A673 (cell line): ENCODE measurements around the gene IL34. TPM values are rescaled to one million over a fixed set of nuclear protein-coding genes. Genes with fewer than 3 reads are reported as not detected.
A peak's percentile ranks its signal among the peaks of the same experiment; 100 is the strongest.

ENCODE experiments used
- BruUV-seq: library from RNA; stranded (reverse); fragments of 400-500 nt; replicated peaks from 2 replicates; lab custom pipeline; 2021; lab: Mats Ljungman, UMichigan
- CTCF ChIA-PET: fragments of 300-600 bp; sonication (Branson Sonifier 250); formaldehyde crosslinking; loops from one replicate; lab custom pipeline; 2022; ENCODE audit warnings: antibody characterized with exemption; lab: Charles Lee
- POLR2A ChIA-PET: fragments of 300-600 bp; sonication (Branson Sonifier 250); formaldehyde crosslinking; loops from one replicate; lab custom pipeline; 2022; ENCODE audit warnings: antibody characterized with exemption; ENCODE audit not compliant: low non-redundant PET; lab: Charles Lee
- DNase-seq: peaks from one replicate; pipeline ENCODE4 v3.0.0-alpha.2; 2015; ENCODE audit warnings: low spot score
- H3K27ac ChIP-seq: fragments of 200-600 bp; sonication (generic); 2 replicates; pipeline ENCODE4 v1.5.1; 2016; ENCODE audit warnings: mixed run types, low read depth, mild to moderate bottlenecking, mixed read lengths, antibody characterized with exemption, low read length; ENCODE audit not compliant: poor library complexity, severe bottlenecking
- H3K27me3 ChIP-seq: fragments of 200-600 bp; sonication (generic); replicated peaks from 2 replicates; pipeline ENCODE4 v1.6.1; 2017; ENCODE audit warnings: mixed run types, low read depth, mild to moderate bottlenecking, mixed read lengths, antibody characterized with exemption, low read length; ENCODE audit not compliant: insufficient read depth, poor library complexity
- H3K36me3 ChIP-seq: fragments of 200-600 bp; sonication (generic); 2 replicates; pipeline ENCODE4 v1.6.1; 2016; ENCODE audit warnings: mixed run types, mild to moderate bottlenecking, mixed read lengths, antibody characterized with exemption, low read length; ENCODE audit not compliant: insufficient read depth, poor library complexity, severe bottlenecking
- H3K4me1 ChIP-seq: fragments of 200-600 bp; sonication (generic); 2 replicates; pipeline ENCODE4 v1.6.1; 2017; ENCODE audit warnings: mixed run types, mild to moderate bottlenecking, mixed read lengths, antibody characterized with exemption, low read length; ENCODE audit not compliant: insufficient read depth, poor library complexity, severe bottlenecking
- H3K4me3 ChIP-seq: fragments of 200-600 bp; sonication (generic); 2 replicates; pipeline ENCODE4 v1.5.1; 2016; ENCODE audit warnings: low read depth, mixed run types, mild to moderate bottlenecking, mixed read lengths, low read length; ENCODE audit not compliant: poor library complexity, severe bottlenecking
- H3K9me3 ChIP-seq: fragments of 200-600 bp; sonication (generic); 2 replicates; pipeline ENCODE4 v1.6.1; 2016; ENCODE audit warnings: mixed run types, low read depth, mild to moderate bottlenecking, mixed read lengths, antibody characterized with exemption, low read length; ENCODE audit not compliant: poor library complexity, severe bottlenecking
- EZH2 ChIP-seq: fragments of 200-600 bp; sonication (generic); IDR thresholded peaks from 2 replicates; pipeline ENCODE4 v1.6.1; 2017; ENCODE audit warnings: borderline replicate concordance, low read depth, mild to moderate bottlenecking, mixed read lengths, antibody characterized with exemption, low read length; ENCODE audit not compliant: poor library complexity, severe bottlenecking
- intact Hi-C: fragments of 100-400 bp; cut with micrococcal nuclease; formaldehyde crosslinking; loops from one replicate; pipeline ENCODE4 v1.10.0; 2022; ENCODE audit not compliant: unreplicated experiment
- total RNA-seq: library from RNA; stranded (reverse); gene quantifications from 2 replicates; pipeline ENCODE4 v1.2.3, GENCODE V29; 2021
- TF ChIP-seq, protein P1 (sequence below): fragments of 300-800, 200-600 bp; sonication (generic); conservative IDR thresholded peaks from 2 replicates; pipeline ENCODE4 v1.5.1; 2017; ENCODE audit warnings: low read depth, mild to moderate bottlenecking, antibody characterized with exemption, low read length, moderate library complexity, mixed read lengths

The IL34 gene
- total RNA-seq, 1 experiment from 2014 or later, result not detected

DNA sequence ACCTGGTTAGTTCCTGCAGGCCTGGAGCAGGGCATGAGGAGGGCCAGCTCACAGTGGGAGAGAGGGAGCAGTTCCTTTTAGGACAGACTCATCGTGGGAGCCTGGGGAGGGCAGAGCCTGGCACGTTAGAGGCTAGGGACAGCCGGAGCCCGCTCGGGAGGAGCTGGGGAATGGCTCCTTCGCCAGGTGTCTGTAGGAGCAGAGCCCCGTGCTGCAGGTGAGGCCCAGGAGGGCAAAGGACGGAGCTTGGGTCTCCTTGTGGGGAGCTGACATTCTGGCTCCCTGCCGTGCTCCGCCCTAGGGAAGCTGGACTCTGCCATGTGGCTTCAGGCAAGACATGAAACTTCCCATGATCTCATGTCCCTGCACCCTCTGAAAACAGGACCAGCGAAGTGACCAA, 58.2 kb downstream of the IL34 start:
- POLR2A ChIA-PET, result no interaction called here
- H3K36me3 ChIP-seq, result no peaks in the 10 kb centered on the region
- no peak for TF ChIP-seq EZH2
- TF ChIP-seq, protein P1, sequence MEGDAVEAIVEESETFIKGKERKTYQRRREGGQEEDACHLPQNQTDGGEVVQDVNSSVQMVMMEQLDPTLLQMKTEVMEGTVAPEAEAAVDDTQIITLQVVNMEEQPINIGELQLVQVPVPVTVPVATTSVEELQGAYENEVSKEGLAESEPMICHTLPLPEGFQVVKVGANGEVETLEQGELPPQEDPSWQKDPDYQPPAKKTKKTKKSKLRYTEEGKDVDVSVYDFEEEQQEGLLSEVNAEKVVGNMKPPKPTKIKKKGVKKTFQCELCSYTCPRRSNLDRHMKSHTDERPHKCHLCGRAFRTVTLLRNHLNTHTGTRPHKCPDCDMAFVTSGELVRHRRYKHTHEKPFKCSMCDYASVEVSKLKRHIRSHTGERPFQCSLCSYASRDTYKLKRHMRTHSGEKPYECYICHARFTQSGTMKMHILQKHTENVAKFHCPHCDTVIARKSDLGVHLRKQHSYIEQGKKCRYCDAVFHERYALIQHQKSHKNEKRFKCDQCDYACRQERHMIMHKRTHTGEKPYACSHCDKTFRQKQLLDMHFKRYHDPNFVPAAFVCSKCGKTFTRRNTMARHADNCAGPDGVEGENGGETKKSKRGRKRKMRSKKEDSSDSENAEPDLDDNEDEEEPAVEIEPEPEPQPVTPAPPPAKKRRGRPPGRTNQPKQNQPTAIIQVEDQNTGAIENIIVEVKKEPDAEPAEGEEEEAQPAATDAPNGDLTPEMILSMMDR, result no peak
- H3K4me3 ChIP-seq, result no peak overlapping the region
- H3K27me3 ChIP-seq, result no peaks in the 10 kb centered on the region
- no peak for DNase-seq
- CTCF ChIA-PET, result no interaction called here
- H3K4me1 ChIP-seq, result peaks cover 10% of the 10 kb centered on the region
- H3K9me3 ChIP-seq, result no peaks in the 10 kb centered on the region
- H3K27ac ChIP-seq, result no peak overlapping the region
- no TSS peak for BruUV-seq
- intact Hi-C loops, result no loop called here

DNA sequence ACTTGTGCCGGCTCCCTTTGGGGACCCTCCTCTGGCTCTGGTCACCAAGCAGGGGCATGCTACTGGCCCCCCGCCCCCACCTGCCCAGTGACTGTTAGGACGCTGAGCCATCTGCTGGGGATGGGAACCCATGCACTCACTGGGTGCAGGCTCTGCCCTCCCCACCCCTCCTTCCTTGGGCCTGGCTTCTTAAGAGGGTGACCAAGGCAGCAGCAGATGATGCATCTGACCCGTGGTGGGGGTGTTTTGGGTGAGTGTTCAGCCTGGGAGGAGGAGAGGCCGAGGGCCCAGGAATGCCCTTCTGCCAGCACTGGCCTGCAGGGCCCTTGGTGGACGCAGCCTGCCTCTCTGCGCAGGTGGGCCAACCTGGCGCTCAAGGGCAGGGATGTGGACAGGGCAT, 58.7 kb downstream of the IL34 start:
- no peak for DNase-seq
- no TSS peak for BruUV-seq
- Histone ChIP-seq H3K27ac (no peak overlapping the region), H3K4me3 (no peak overlapping the region), H3K9me3 (no peaks in the 10 kb centered on the region), H3K4me1 (peaks cover 10% of the 10 kb centered on the region), H3K36me3 (no peaks in the 10 kb centered on the region), H3K27me3 (no peaks in the 10 kb centered on the region)
- intact Hi-C loops, result no loop called here
- CTCF ChIA-PET, result no interaction called here
- no peak for TF ChIP-seq EZH2
- TF ChIP-seq, protein P1, result no peak
- POLR2A ChIA-PET, result no interaction called here

DNA sequence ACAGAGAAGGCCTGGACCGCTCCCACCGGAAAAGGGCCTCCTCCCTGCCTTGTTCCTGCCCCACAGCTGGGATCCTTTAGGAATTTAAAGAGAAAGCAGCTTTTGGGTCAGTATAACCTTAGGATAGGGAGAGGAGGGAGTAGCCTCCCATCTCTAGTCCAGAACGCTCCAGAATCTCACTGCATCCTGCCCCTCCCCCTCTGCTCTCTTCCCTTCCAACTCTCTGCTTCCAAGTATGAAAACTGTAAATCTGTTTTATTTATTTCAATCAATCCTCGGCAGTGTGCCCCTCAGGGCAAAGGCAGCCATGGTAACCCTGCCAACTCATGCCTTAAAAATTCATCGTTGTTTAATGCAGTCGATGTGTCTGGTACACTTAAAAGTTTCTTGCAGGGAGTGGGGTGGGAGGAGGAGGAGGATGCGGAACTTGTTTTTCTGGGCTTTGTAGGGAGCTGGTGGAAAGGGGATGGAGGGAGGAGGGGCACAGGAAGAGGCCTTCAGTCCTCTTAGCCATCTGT, 60.6 kb downstream of the IL34 start:
- DNase-seq, result peak; percentile 42
- no peak overlapping the region for H3K27ac ChIP-seq
- no peaks in the 10 kb centered on the region for H3K36me3 ChIP-seq
- ChIA-PET CTCF (no interaction called here), POLR2A (no interaction called here)
- peaks cover 10% of the 10 kb centered on the region for H3K4me1 ChIP-seq
- no TSS peak for BruUV-seq
- H3K27me3 ChIP-seq, result no peaks in the 10 kb centered on the region
- intact Hi-C loops, result no loop called here
- TF ChIP-seq, protein P1, result no peak
- TF ChIP-seq EZH2, result no peak
- H3K4me3 ChIP-seq, result no peak overlapping the region
- no peaks in the 10 kb centered on the region for H3K9me3 ChIP-seq
